ENCODE data around the gene HYKK.
"Not testable (repeated sequence)": the region's sequence is repeated elsewhere in the genome, so short reads cannot be mapped to it uniquely, and the experiment has no call there.

HYKK gene

GRCh38 chr15:78506971-78507830 is at the start of gene HYKK:
Gene HYKK, plus strand, starts transcription at chr15:78507577. Its CDS starts 5,512 bp downstream, at chr15:78513089.
- DNase-seq = peak; percentile 66 to 99 (median 88)
- intact Hi-C loops (cut with DNase I) = loop anchor here (2.0 kb wide), 1 partner anchor 34 kb away; the partner anchor contains the start of gene PSMA4

- no peak for DNase-seq
- intact Hi-C loops (cut with DNase I) = no loop called here
Observed at GRCh38 chr15:78460737-78461136, 46.6 kb upstream of the HYKK start.

DNA sequence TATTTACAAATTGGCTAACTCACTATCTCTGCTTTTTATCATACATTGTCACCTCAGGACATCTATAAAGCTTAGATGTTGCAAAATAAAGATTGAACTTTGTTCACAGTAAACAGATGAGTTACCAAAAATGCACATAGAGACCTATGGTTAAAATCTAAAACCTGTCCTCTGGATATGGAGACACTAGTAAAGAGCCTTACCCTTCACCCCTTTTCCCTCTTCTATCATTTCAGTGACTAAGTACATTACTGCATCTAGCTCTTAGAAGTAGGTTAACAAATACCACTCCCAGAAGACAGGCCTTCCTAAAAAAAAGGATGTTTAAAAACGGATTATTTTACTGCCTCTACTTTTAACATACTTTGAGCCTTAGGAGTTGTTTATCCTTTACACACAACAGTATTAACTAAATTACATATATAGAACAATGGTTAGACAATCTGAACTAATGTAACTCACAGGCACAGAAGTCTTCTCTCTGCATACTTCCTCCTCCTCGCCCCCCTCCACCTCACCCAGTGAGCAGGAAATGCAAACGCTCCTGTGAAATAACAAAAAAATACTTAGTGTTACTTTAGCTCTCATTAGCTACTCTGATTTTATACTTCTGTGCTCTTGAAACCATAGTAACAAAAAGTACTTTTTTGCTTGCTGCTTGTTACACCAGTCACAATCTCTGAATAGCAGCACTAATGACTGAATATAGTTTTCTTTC is 46.0 kb upstream of the HYKK start:
- DNase-seq = no peak
- intact Hi-C loops (cut with DNase I) = no loop called here

GRCh38 chr15:78469031-78469430 is 38.3 kb upstream of the HYKK start:
- intact Hi-C loops (cut with DNase I) = no loop called here
- no peak for DNase-seq

DNA sequence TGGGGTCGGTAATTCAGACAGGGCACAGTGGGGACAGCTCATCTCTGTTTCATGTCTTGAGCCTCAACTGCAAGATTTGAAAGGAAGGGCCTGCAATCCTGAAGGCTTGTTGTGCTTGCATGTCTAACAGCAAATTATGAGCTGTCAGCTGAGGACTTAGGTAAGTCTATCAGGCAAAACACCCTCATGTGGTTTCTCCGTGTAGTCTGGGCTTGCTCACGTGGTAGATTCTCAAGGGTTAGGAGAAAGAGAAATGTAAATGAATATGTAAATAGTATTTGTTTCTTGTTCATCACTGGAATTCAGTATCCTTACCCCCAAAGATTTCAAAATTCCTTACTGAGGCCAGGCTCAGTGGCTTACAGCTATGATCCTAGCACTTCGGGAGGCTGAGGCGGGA is 30.1 kb upstream of the HYKK start:
- no peak for DNase-seq
- intact Hi-C loops (cut with DNase I) = no loop called here

DNA sequence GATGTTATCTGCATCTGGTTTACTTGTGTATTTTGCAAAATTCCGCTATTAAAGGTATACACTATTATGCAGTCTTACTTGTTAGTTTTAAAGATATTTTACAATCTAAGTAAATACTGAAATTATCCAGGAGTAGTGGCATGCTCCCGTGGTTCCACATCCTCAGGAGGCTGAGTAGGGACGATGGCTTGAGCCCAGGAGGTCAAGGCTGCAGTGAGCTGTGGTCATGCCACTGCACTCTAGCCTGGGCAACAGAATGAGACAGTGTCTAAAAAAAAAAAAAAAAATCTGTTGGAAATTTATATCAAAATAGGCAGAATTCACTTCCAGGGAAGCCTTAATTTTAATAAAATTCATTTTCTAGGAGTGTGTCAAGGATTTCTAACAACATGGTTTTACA is 27.7 kb upstream of the HYKK start:
- intact Hi-C loops (cut with DNase I) = no loop called here
- DNase-seq = no peak

DNA sequence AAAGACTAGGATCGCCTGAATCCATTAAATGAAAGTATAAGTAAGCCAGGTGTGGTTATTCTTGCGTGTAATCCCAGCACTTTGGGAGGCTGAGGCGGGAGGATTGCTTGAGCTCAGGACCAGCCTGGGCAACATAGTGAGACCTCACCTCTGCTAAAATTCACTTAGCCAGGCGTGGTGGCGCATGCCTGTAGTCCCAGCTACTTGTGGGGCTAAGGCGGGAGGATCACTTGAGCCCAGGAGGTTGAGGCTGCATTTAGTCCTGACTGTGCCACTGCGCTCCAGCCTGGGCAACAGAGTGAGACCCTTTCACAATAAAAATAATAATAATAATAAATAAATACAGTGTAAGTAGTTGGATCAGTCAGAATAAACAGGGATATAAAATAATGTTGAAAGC is 25.5 kb upstream of the HYKK start:
- no peak for DNase-seq
- intact Hi-C loops (cut with DNase I) = loop anchor here (2.0 kb wide), 1 partner anchor 171 kb away; no protein-coding TSS in a partner anchor

DNA sequence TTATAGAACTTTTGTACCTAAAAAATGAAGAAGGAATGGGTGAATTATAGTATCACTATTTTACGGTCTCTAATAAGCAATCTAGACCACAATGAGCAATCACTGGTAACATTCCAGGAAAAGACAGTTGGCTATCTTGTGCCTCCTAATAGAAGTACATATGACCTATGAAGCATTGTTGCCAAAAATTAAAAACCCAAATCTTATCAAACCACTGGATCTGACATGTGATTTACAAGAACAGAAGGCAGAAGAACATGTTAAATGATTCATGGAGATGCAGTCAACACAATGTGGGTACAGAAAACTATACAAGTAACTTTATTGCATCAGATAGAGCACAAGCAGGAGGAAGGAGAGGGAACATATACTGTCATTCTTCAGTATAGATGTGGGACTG is 14.5 kb upstream of the HYKK start:
- DNase-seq = no peak
- intact Hi-C loops (cut with DNase I) = no loop called here

DNA sequence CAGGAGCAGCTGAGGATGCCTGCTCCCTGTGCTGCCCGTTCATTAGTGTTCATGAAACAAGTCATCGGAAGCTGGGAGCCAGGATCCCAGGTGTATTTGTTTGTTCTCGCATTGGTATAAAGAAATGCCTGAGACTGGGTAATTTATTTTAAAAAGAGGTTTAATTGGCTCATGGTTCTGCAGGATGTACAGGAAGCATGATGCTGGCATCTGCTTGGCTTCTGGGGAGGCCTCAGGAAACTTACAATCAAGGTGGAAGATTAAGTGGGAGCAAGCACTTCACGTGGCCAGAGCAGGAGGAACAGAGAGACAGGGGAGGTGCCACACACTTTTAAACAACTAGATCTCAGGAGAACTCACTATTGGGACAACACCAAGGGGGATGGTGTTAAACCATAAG is 5.5 kb upstream of the HYKK start:
- intact Hi-C loops (cut with DNase I) = no loop called here
- no peak for DNase-seq

DNA sequence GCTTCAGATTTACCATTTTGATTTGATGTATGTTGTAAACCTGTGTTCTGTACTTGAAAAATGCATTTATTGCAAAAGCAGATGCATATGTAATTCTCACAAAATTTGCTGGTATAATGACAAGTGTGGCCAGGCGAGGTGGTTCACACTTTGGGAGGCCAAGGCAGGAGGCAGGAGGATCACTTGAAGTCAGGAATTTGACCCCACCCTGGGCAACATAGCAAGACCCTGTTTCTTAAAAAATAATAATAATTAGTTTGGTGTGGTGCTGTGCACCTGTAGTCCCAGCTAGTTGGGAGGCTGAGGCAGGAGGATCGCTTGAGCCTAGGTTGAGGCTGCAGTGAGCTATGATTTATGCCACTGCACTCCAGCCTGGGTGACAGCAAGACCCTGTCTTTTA is 4.7 kb upstream of the HYKK start:
- DNase-seq = no peak
- intact Hi-C loops (cut with DNase I) = no loop called here

DNA sequence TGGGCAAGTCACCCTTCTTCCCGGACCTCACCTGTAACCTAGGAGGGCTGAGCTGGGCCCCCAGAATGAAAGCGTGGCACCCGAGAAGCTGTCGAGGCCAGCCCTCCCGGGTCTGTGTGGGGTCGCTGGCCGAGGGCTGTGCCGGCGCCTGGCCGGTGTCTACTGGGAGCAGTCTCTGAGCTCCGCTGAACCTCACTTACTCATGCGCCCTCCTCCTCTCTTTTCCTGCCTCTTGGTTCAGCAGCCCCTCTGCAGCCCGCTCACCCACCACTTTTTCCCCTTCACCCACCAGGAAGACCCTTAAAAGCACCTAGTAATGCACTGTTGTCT is 419 bp downstream of the HYKK start:
- intact Hi-C loops (cut with DNase I) = loop anchor here (2.0 kb wide), 1 partner anchor 33 kb away; the partner anchor contains the start of gene PSMA4
- DNase-seq = no peak

GRCh38 chr15:78508272-78508671 is 895 bp downstream of the HYKK start:
- DNase-seq = no peak
- intact Hi-C loops (cut with DNase I) = no loop called here

DNA sequence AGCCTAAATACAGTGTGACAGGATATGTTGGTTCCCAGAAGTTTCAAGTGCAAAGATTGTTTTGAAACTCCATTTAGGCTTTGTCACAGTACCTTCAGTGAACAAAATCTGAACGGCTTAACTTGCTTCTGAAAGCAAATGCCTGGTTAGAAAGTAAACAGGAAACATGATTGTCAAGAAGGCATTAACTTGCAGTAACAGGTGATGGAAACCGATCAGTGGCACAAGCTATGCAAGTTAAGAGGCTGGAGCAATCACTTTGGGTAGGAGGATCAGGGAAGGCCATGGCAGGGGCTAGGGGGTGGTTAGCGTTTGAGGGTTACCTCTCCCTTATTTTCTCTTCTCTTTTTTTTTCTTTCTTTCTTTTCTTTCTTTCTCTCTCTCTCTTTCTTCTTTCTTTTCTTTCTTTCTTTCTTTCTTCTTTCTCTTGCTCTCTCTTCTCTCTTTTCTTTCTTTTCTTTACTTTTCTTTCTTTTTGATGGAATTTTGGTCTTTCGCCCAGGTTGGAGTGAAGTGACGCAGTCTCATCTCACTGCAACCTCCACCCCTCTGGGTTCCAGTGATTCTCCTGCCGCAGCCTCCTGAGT is 2.4 kb downstream of the HYKK start:
- DNase-seq = no peak
- intact Hi-C loops (cut with DNase I) = no loop called here

- DNase-seq; intact Hi-C loops (cut with DNase I): not testable (repeated sequence)
Observed at GRCh38 chr15:78520035-78520434, 12.7 kb downstream of the HYKK start.

- intact Hi-C loops (cut with DNase I) = no loop called here
- DNase-seq = no peak
Observed at GRCh38 chr15:78524230-78524629, 16.9 kb downstream of the HYKK start.

- intact Hi-C loops (cut with DNase I) = no loop called here
- DNase-seq = no peak
Observed at GRCh38 chr15:78527325-78527724, 19.9 kb downstream of the HYKK start.

DNA sequence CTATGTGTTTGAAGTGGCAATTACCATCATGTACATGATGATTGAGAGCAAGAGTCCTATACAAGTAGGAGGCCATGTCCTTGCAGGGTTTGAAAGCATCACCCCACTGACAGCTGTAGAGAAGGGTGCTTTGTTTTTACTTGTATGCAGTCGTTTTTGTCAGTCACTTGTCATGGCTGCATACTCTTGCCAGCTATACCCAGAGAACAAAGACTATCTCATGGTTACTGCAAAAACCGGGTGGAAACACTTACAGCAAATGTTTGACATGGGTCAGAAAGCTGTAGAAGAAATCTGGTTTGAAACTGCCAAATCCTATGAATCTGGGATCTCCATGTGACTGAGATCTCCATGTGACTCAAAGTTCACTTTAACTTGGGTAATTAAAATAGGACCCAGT is 26.0 kb downstream of the HYKK start:
- intact Hi-C loops (cut with DNase I) = no loop called here
- DNase-seq = no peak

DNA sequence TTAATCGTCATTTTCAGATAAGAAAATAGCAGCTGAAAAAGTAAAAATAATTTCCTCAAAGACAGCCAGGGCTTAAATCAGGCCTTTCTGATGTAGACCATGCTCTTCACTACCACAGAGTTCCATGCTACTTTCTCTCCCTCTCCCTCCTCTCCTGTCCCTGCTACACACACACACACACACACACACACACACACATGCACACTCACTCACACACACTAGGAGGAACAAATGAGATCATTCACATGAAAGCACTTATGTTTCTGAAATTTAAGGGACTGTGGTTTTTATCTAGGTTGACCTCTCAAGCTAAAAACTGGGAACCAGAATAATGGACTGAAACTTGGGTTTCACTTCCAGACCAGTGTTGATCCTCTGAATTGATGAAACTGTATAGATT is 28.8 kb downstream of the HYKK start:
- intact Hi-C loops (cut with DNase I) = no loop called here

DNA sequence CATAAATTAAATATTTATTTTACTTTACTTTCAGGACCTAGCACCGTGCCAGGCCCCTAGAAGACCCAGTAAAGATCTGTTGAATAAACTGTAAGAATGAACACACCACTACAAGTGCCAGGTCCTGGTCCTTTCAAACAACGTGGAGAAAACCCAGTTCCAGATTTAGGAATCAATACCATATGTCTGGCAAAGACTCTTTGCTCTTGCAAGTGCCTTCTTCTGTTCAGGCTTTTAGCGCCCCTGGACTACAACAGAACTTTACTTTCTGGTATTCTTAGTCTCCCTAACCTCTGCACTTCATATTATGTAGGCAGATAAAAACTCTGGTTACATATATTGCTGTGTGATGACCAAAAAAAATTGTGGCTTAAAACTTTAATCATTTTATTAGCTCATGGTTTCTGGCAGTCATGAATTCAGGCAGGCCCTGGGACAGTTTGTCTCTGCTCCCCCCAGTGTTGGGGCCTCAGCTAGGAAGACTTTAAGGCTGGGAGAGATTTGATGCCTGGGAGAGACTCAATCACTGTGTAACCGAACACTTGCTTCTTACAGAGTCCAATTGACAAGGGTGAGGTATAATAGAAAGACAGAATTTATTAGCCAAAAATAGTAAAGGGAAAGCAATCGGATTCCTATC is 30.0 kb downstream of the HYKK start:
- intact Hi-C loops (cut with DNase I) = no loop called here
- no peak for DNase-seq

More for the DNA sequence above, 28.8 kb downstream of the HYKK start:
- DNase-seq = no peak

GRCh38 chr15:78538358-78538757 is 31.0 kb downstream of the HYKK start:
- intact Hi-C loops (cut with DNase I) = no loop called here
- no peak for DNase-seq

All from posterior cingulate gyrus (tissue), 11 donors.